Muscle layer of duodenum (tissue), 2 donors: ENCODE measurements around the gene NSMCE1.

Experiments
- H3K27ac ChIP-seq: one replicate; pipeline ENCODE4 v1.7.0; 2013; ENCODE audit warnings: mild to moderate bottlenecking, low read length
- H3K27me3 ChIP-seq: one replicate; pipeline ENCODE4 v1.7.0; 2013; ENCODE audit warnings: low read depth, mild to moderate bottlenecking, control low read depth, low read length
- H3K36me3 ChIP-seq, 2 donors: one replicate each; pipeline ENCODE4 v1.7.0; 2013; ENCODE audit warnings: low read length in 2 of 2, control low read depth in 1 of 2, mild to moderate bottlenecking in 1 of 2; ENCODE audit not compliant: insufficient read depth in 2 of 2, control insufficient read depth in 1 of 2
- H3K4me1 ChIP-seq, 2 donors: one replicate each; pipeline ENCODE4 v1.7.0; 2013; ENCODE audit warnings: low read length in 2 of 2, mild to moderate bottlenecking in 2 of 2, control low read depth in 1 of 2, moderate library complexity in 1 of 2; ENCODE audit not compliant: insufficient read depth in 2 of 2, control insufficient read depth in 1 of 2
- H3K4me3 ChIP-seq, 2 donors: one replicate each; pipeline ENCODE4 v1.7.0; 2013; ENCODE audit warnings: low read length in 2 of 2, low read depth in 1 of 2, mild to moderate bottlenecking in 1 of 2
- H3K9me3 ChIP-seq, 2 donors: one replicate each; pipeline ENCODE4 v1.7.0; 2013; ENCODE audit warnings: low read length in 2 of 2, control low read depth in 1 of 2, mild to moderate bottlenecking in 1 of 2; ENCODE audit not compliant: control insufficient read depth in 1 of 2
- donor health status: healthy.

Gene NSMCE1

DNA sequence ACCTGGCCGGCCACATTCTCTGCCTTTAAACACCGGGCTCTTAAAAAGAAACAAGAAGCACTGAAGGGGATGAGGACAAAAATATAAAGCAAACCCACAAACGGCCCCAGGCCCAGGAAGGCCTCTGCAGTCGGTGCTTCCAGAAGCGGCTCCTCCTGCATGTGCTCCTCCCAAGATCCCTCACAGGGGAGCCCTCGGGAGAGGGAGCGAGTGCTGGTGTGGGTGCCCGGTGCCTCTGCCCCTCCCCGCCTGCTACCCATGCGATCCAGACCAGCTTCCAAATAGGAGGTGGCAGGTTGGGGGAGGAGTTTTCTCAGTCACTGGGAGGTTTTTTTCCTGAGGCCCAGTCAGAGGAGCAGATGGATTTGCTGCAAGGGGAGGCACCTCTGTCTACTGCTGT lies 49.4 kb downstream of the NSMCE1 start:
- H3K36me3 ChIP-seq: peaks cover 6 to 25% of the 10 kb centered on the region in 2 donors
- peaks cover 0 to 18% of the 10 kb centered on the region in 2 donors for H3K4me1 ChIP-seq
- no peaks in the 10 kb centered on the region for H3K27me3 ChIP-seq
- no peak overlapping the region for H3K27ac ChIP-seq
- H3K4me3 ChIP-seq: no peak overlapping the region
- H3K9me3 ChIP-seq: no peaks in the 10 kb centered on the region

DNA sequence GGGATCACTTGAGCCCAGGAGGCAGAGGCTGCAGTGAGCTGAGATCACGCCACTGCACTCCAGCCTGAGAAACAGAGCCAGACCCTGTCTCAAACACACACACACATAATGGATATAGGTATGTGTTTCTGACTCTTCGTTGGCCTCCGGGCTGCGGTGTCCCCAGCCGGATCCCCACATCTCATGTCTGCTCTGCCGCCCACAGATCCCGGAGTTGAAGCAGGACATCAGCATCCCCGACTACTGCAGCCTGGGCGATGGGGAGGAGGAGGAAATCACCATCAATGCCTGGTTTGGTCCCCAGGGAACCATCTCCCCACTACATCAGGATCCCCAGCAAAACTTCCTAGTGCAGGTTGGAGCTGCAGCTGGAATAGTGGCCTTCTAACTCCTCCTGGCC lies 49.8 kb downstream of the NSMCE1 start:
- H3K4me1 ChIP-seq: peaks cover 0 to 18% of the 10 kb centered on the region in 2 donors
- H3K36me3 ChIP-seq: peaks cover 9 to 21% of the 10 kb centered on the region in 2 donors

DNA sequence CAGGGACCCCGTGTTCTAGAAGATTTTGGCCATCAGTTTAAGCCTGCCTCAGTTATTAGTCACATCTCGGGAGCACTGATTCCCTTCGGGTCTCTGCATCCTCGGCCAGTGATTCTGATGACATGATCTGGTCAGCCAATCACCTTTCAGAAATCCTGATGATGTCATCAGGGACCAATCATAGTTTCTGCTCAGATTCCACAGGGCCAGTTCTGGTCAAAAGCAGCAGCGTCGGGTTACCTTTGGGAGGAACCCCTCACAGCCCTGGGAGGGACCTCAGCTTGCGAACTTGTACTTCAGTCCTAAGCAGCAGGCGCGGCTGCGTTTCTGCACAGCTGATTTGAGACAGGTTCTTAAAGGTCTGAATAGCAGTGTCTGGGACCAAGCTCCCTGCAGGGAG lies 51.3 kb downstream of the NSMCE1 start:
- no peaks in the 10 kb centered on the region for H3K9me3 ChIP-seq
- H3K4me1 ChIP-seq: peaks cover 0 to 6% of the 10 kb centered on the region in 2 donors
- no peak overlapping the region for H3K27ac ChIP-seq
- no peaks in the 10 kb centered on the region for H3K27me3 ChIP-seq
- peaks cover 13 to 19% of the 10 kb centered on the region in 2 donors for H3K36me3 ChIP-seq
- no peak overlapping the region for H3K4me3 ChIP-seq

More for the DNA sequence above, 49.8 kb downstream of the NSMCE1 start:
- Histone ChIP-seq H3K9me3 (no peaks in the 10 kb centered on the region), H3K4me3 (no peak overlapping the region), H3K27ac (no peak overlapping the region), H3K27me3 (no peaks in the 10 kb centered on the region)

DNA sequence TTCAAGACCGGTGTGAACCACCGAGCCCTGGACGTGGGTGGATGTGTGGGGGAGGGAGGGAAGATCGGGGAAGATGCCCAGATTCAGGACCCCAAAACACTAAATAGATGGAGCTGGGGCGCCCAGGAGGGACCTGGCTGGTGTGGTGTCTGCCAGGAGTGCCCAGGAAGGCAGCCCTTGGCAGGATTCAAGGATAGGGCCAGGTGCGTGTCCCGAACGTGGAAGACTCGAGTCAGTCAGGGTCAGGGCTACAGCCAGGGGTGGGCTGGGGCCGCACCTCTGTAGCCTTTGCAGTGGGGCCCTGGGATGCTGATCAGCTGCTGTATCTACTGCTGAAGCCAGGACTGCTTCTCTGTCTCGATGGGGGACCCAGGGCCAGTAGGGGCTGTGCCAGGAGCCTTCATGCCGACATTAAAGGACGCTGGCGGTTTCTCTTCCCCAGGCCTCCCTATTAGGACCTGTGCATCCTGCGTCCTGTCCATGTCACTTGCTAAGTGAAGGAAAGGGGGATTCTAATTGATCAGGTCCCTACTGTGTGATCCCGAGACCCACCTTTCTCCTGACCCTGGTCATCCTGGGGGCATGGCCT lies 52.2 kb downstream of the NSMCE1 start:
- Histone ChIP-seq H3K9me3 (no peaks in the 10 kb centered on the region), H3K36me3 (peaks cover 14 to 19% of the 10 kb centered on the region in 2 donors), H3K27ac (no peak overlapping the region), H3K27me3 (no peaks in the 10 kb centered on the region), H3K4me3 (no peak overlapping the region), H3K4me1 (no peaks in the 10 kb centered on the region)

DNA sequence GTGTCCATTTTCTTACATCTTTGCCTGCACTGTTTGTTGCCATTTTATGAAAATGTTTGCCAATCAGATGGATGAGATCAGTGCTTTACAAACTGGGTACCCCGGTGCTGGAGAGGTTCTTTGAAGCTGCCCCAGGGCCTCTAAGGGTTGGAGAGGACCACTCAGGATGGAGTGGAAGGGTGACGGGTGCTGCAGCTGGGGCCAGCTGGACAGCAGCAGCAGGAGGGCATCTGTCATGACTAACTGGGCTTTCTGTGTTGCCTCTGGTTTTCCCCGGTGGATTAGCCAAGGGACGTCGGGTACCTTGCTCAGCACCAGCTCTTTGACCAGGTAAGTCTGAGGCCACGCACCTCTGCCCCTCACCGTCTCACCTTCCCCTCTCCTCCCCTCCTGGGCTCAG lies 52.9 kb downstream of the NSMCE1 start:
- H3K27ac ChIP-seq: no peak overlapping the region
- H3K4me1 ChIP-seq: no peaks in the 10 kb centered on the region
- no peaks in the 10 kb centered on the region for H3K27me3 ChIP-seq
- H3K9me3 ChIP-seq: no peaks in the 10 kb centered on the region
- no peak overlapping the region for H3K4me3 ChIP-seq
- H3K36me3 ChIP-seq: peaks cover 18 to 21% of the 10 kb centered on the region in 2 donors

DNA sequence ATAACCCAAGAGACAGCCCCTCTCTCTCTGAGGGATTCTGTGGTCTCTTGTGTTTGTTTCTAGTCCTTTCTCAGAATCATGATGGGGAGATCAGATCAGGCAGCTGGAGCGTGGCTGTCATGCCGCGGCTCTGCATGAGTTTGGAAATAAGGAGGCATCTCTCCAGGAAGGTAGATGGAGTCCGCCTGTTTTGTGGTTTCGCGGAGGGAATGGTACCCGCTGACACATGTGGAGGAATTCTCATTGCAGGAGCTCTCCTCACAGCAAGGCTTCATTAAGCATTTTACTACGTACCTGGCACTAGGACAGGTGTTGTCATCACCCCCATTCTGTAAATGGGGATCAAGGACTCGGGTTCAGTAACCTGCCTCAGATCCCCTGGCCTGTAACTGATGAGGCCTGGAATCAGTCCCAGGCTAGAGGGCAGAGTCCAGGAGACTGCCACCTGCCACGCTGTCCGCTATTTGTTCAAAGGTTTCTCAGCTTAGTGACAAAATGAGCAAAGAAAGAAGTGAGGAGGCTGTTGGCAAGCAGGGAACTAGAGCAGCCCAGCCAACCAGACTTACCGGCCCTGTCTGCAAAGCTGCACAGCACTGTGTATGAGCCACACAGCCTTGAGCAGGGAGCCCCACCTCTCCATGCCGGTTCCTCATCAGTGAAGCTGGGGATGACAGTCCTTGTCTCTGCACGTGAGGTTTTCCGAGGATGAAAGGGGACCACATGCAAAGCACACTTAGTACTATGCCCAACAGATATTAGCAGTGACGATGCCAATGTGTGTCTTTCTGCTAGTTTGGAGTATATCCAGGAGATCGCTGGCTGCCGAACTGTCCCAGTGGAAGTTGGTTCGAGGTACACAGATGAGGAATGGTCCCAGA lies 54.2 kb downstream of the NSMCE1 start:
- H3K4me3 ChIP-seq: peak overlapping the region in 1 of 2 donors; percentile 4
- H3K27ac ChIP-seq: no peak overlapping the region
- H3K27me3 ChIP-seq: no peaks in the 10 kb centered on the region
- peaks cover 18 to 29% of the 10 kb centered on the region in 2 donors for H3K36me3 ChIP-seq
- no peaks in the 10 kb centered on the region for H3K4me1 ChIP-seq
- no peaks in the 10 kb centered on the region for H3K9me3 ChIP-seq

DNA sequence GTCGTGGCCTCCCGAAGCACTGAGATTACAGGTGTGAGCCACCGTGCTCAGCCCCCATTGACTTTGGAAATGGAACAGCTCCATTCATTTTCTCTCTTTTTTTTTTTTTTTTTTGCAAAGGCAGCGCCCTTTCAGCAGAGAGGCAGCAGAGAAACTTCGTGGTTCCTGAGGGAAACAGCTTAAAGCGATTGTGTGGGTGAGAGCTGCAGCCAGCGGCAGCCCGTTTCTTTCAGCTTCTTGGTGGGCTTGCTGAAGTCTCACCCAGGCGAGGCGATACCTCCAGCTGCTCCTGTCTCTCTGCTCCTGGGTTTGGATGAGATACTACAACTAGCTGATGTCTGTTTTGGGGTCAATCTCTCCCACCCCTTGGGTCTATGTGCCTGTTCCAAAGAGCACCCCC lies 57.5 kb downstream of the NSMCE1 start:
- Histone ChIP-seq H3K4me3 (no peak overlapping the region), H3K27me3 (no peaks in the 10 kb centered on the region), H3K36me3 (peaks cover 18 to 25% of the 10 kb centered on the region in 2 donors), H3K9me3 (no peaks in the 10 kb centered on the region), H3K4me1 (no peaks in the 10 kb centered on the region), H3K27ac (no peak overlapping the region)

DNA sequence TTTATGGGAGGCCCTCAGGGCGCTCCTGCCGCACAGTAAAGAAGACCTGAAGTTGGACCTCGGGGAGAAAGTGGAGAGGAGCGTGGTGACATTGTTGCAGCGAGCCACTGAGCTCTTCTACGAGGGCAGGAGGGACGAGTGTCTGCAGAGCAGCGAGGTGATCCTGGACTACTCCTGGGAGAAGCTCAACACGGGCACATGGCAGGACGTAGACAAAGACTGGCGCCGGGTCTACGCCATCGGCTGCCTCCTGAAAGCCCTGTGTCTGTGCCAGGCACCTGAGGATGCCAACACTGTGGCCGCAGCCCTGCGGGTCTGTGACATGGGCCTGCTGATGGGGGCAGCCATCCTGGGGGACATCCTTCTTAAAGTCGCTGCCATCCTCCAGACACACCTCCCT lies 58.4 kb downstream of the NSMCE1 start:
- H3K27me3 ChIP-seq: no peaks in the 10 kb centered on the region
- H3K36me3 ChIP-seq: peaks cover 17 to 18% of the 10 kb centered on the region in 2 donors
- no peak overlapping the region for H3K4me3 ChIP-seq
- H3K27ac ChIP-seq: no peak overlapping the region
- H3K4me1 ChIP-seq: no peaks in the 10 kb centered on the region
- no peaks in the 10 kb centered on the region for H3K9me3 ChIP-seq

DNA sequence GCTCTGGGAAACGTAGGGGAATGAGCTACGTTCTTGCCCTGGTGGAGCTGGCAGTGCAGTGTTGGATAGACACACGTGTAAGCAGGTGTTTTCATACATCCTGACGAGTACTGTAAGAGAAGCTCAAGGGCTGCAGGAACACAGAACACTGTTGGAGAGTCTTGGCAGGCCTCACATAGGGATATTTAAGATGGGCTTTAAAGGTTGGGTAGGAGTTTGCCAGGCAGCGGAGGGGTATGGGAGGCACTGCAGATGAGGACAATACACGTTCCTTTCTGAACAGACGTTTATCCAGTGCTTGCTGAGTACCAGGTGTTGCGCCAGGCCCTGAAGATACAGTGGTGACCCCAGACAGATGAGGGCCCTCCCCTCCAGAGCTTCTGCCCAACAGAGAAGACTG lies 59.0 kb downstream of the NSMCE1 start:
- Histone ChIP-seq H3K27me3 (no peaks in the 10 kb centered on the region), H3K27ac (no peak overlapping the region), H3K4me1 (peaks cover 0 to 2% of the 10 kb centered on the region in 2 donors), H3K4me3 (no peak overlapping the region), H3K36me3 (peaks cover 14 to 17% of the 10 kb centered on the region in 2 donors), H3K9me3 (no peaks in the 10 kb centered on the region)

DNA sequence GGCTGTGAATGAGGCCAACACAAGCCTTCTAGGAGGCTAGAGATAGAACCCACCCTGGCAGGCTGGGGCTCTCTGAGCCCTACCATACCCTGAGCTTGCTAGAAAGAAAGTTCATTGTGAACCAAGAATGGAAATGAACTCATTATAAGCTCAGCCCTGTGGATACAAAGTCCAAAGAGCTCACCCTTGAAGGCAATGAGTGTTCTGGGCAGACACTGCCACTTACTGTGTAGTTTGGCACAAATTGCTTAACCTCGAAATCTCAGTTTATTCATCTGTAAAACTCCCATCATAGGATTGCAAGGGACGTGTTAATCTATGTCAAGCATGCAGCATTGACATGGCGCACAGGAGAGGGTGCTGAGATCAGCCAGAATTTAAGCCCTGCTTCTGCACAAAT lies 59.8 kb downstream of the NSMCE1 start:
- Histone ChIP-seq H3K9me3 (no peaks in the 10 kb centered on the region), H3K27ac (peak overlapping the region; percentile 60), H3K36me3 (peaks cover 9 to 17% of the 10 kb centered on the region in 2 donors), H3K4me3 (no peak overlapping the region), H3K4me1 (peaks cover 0 to 6% of the 10 kb centered on the region in 2 donors), H3K27me3 (no peaks in the 10 kb centered on the region)

DNA sequence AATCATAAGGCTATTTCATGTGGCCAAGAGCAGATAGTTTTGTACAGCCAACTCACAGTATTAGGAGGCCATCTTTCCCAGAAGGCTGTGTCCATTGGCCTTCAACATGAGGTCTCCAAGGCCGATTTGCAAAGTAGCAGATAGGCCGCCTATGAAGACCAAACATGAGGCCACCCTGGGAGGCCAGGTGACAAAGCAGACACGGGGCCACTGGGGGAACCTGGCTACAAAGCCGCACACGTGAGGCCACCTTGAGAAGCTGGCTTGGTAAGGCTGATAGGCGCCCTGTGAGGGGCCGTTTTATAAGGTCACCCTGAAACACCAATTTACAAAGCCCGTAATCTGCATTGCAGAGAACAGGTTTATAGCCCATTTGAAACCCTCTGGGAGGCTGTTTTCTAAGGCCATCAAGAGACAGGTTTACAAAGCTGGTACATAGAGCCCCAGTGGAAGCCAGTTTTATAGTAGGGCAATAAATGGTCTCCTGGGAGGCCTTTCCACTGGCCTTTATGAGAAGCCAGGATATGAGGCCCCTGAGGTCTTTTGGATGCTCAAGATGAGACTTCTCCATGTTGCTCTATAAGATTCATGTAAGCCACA lies 60.4 kb downstream of the NSMCE1 start:
- Histone ChIP-seq H3K4me1 (peaks cover 0 to 6% of the 10 kb centered on the region in 2 donors), H3K27ac (peak overlapping the region; percentile 60), H3K27me3 (no peaks in the 10 kb centered on the region), H3K4me3 (no peak overlapping the region), H3K9me3 (no peaks in the 10 kb centered on the region), H3K36me3 (peaks cover 4 to 20% of the 10 kb centered on the region in 2 donors)
